NCI-H446 (cell line): ENCODE measurements around the gene AP1M1.

Experiments
- DNase-seq, 2 experiments: peaks; one replicate each; lab custom pipeline; 2025; lab: John Stamatoyannopoulos, UW

AP1M1 gene

GRCh38 chr19:16185123-16185767 lies 12.5 kb upstream of the AP1M1 start, which contains the start of gene FAM32A:
Gene FAM32A, plus strand, starts transcription at chr19:16185410. Its CDS starts 33 bp downstream, at chr19:16185443.
- peak; percentile 99 for DNase-seq

GRCh38 chr19:16185768-16186123 lies 12.0 kb upstream of the AP1M1 start:
- DNase-seq: peak in 1 of 2 experiments; percentile 20

- DNase-seq: no peak
Observed at GRCh38 chr19:16188521-16188920, 9.2 kb upstream of the AP1M1 start.

- DNase-seq: no peak
Observed at GRCh38 chr19:16190198-16190597, 7.5 kb upstream of the AP1M1 start.

- no peak for DNase-seq
Observed at GRCh38 chr19:16190736-16191135, 7.0 kb upstream of the AP1M1 start.

- no peak for DNase-seq
Observed at GRCh38 chr19:16191216-16191908, 6.3 kb upstream of the AP1M1 start.

GRCh38 chr19:16193466-16193865 lies 4.2 kb upstream of the AP1M1 start:
- no peak for DNase-seq

GRCh38 chr19:16197188-16197621 lies 506 bp upstream of the AP1M1 start:
- no peak for DNase-seq

- no peak for DNase-seq
Observed at GRCh38 chr19:16198370-16198651, 600 bp downstream of the AP1M1 start.

- DNase-seq: no peak
Observed at GRCh38 chr19:16199275-16199932, 1.7 kb downstream of the AP1M1 start.

GRCh38 chr19:16200038-16201010 lies 2.6 kb downstream of the AP1M1 start:
- DNase-seq: no peak

GRCh38 chr19:16201011-16201391 lies 3.3 kb downstream of the AP1M1 start:
- no peak for DNase-seq

- DNase-seq: no peak
Observed at GRCh38 chr19:16202320-16203255, 4.9 kb downstream of the AP1M1 start.

- DNase-seq: no peak
Observed at GRCh38 chr19:16203256-16204004, 5.7 kb downstream of the AP1M1 start.

- no peak for DNase-seq
Observed at GRCh38 chr19:16204005-16204294, 6.2 kb downstream of the AP1M1 start.

GRCh38 chr19:16205205-16206045 lies 7.7 kb downstream of the AP1M1 start:
- DNase-seq: no peak

GRCh38 chr19:16206046-16206605 lies 8.4 kb downstream of the AP1M1 start:
- DNase-seq: no peak

- DNase-seq: no peak
Observed at GRCh38 chr19:16206637-16207036, 8.9 kb downstream of the AP1M1 start.

GRCh38 chr19:16207063-16207462 lies 9.4 kb downstream of the AP1M1 start:
- no peak for DNase-seq
